HG02798 (cell line): ENCODE results near the gene MBLAC1.

Experiments
- ATAC-seq: cut with Tn5 transposase; IDR thresholded peaks from one replicate; pipeline ENCODE4 v1.9.1; 2021; ENCODE audit warnings: mild to moderate bottlenecking; ENCODE audit not compliant: unreplicated experiment, poor library complexity

MBLAC1 gene

DNA sequence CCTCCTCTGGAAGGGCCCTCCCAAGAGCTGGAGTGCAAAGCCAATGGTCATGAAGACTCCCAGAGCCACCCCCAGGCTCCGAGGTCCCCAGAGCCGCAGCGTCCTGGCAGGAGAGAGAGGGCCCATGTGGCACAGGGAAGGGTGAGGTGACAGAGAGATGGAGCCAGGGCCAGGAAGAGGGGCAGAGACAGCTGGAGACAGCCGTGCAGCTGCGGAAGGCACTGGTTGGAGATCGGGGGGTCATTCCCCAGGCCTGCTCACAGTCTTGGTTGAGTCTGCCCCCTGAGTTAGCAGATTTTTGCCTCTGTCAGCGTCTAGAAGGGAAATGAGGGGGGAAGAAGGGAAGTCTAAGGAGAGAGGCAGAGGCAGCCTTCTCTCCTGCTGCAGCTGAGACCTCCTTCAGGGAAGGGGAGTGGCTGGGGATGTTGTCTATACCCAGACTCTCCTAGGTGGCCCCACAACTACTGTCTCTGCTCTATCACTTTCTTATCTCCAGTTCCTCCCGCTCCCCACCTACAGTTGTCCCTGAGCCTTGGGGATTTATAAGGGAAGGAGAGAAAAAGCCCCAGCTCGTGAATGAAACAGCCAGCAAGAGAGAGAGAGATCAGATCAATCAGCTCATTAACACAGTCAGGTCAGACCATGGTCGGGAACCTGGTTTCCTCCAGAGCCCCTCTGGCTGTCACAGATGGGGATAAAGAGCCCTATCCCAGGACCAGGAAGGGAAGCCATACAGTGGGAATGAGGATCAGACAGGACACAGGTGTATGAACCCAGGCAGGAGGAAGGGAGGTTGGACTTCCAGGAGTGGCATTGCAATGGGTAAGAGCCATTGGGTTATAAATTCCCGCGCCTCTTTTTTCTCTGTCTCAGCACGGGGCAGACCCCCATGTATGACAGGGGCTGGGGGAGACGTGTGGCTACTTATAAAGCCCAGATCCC, 40.5 kb downstream of the MBLAC1 start:
- ATAC-seq = no peak

DNA sequence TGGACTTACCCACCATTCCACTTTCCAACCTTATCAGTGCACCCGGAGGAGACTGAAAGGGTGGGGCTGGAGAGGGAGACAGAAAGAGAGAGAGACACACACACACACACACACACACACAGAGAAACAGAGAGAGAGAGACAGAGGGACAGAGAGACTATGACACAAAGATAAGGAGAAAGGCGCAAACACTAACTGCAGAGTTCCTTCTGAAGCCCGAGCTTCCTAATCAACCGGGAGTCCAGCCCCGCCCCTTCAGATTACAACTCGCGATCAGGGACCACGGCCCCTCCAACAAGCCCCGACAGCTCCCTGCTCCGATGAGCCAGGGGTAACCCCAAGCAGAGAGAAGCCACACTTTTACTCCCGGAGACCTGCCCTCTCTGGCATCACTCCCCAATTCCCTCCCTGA, 41.2 kb downstream of the MBLAC1 start:
- ATAC-seq = no peak

DNA sequence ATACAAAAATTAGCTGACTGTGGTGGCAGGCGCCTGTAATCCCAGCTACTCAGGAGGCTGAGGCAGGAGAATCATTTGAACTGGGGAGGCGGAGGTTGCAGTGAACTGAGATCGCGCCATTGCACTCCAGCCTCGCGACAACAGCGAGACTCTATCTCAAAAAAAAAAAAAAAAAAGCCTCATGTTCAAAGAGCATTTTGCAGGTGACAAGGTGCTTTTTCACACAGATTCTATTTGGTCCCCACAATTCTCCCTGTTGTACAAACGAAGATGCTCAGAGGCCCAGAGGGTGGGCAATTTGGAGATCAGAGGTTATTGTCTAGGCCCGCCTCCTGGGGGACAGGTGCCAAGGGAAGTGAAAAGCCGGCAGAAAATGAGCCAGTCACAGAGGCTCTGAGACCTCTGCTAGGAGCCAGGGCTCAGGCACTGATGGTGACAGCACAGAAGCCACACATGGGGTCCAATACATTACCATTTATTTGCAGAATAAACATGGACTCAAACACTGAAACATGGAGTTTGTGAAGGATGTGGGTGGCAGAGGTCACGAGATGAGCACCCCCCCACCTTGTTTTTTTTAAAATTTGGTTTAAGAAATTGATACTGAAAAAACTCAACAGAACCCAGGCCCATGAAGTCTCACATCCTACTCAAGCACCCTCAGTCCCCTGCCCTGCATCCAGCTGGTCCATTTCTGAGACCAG, 42.5 kb downstream of the MBLAC1 start:
- no peak for ATAC-seq

DNA sequence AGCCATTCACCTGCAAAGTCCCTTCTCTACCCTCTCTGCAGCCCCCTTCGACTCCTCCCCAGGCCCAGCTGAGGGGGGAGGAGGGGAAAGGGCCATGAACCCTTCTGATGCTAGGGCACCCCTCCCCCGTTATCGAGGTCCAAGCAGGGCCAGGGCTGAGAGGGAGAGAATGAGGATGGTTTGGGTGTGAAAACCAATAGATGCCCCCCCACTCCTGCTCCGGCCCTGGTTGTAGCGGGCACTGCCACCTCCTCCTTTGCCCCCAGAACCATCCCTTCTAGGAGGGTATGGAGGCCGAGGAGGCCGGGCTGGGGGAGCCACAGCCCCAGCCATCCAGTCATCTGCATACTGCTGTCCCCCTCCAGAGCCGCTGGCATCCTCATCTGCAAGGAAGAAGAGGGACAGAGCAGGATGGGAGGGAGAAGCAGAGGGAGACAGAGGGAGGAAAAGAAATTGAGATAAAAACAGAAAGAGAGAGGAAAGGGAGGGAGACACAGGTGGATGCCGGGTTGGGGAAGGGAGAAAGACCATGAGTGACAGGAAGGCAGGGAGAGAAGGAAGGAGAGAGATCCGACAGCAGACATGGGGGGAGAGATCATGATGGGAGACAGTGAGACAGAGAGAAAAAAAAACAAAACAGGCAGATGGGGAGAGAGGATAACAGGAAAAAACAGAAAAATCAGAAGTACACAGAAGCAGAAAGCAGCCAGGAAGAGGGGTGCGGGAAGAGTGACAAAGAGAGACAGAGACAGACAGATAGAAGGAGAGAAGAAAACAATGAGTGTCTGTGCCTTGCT, 43.5 kb downstream of the MBLAC1 start:
- ATAC-seq = no peak

DNA sequence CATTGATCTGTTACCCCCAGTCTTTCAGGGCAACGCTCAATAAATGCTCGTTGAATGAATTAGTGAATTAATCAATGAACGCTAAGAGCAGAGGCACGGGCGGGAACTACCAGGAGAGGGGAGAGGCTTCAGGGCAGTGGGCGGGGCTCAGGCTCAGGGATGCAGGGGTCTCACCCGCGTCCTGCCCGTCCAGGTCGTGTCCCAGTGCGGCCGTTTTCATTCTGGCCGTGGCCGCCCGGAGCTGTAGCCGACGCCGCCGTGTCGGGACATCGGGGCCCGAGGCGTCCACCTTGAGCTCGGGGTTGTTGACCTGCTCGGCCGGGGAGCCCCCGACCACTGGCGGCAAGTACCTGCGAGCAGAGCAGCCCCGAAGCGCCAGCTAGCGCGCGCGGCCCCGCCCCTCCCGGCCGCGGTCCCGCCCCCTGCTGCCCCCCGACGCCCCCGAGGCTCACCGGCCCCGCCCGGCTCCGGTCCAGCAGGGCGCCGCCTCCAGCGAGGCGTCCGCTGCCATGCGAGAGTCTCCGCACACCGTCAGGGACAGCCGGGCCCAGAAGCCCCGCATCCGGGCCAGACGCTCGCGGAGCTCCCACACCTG, 44.4 kb downstream of the MBLAC1 start:
- no peak for ATAC-seq

DNA sequence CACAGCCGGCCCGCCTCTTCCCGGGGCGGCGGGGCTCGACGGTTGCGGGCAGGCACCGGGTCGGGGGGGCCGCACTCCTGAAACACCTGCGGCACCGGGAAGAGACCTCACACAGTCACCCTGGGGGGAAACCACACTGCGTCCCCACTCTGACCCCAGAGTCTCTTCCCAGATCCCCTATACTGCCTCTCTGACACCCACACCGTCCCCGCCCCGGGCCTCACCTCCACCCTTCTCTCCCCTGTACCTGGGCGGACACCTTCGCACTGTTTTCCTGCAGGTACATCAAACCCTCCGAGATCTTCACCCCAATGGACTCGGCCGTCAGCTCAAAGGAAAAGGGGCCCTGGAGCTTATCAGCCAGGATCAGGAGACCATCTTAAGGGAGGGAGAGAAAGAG, 45.1 kb downstream of the MBLAC1 start:
- ATAC-seq = no peak

DNA sequence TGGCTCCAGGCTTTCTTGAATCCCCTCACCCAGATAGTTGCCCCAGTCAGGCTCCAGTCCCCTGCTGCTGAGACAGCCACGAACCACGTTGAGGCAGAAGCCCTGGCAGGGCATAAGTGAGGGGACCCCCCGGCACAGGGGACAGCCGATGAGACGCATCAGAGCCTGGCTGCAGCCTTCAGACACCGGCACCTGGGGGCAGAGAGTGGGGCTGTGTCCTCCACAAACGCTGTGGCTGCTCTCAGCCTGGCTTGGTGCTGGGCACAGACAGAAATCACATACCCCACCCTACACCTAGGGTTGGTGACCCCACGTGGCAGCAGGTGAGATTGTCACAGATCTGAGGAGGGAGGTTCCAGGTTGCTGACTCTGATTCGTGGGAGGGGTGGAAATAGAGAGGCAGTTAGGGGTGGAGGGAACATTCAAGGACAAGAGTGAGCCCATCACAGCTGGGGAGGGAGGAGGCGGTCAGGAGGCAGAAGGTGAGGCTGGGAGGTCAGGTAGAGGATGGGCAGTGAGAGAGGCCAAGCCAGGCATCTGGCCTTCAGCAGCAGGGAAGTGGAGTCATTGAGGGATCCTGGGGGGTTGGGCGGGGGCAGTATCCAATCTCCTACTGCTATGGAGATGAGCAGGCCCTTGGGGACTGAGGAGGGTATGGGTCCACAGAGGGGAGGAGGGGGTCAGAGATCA, 47.2 kb downstream of the MBLAC1 start:
- no peak for ATAC-seq

DNA sequence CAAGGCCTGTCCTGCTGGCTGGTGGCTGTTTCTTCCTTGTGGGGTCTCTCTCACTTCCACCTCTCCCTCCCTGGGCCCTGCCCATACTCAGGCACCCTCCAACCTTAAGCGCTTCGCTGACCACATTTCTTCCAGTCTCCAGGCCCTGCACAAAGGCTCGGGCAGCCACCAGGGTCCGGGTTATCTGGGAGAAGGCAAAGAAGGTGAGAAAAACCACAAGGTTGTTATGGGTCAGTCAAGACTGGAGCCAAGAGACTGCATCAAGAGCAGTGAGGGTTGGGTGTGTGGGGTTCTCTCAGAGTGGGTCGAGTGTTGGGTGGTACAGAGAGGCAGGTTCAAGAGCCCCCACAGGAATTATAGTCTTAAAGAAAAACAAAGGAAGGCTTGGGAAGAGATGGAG, 47.8 kb downstream of the MBLAC1 start:
- no peak for ATAC-seq

DNA sequence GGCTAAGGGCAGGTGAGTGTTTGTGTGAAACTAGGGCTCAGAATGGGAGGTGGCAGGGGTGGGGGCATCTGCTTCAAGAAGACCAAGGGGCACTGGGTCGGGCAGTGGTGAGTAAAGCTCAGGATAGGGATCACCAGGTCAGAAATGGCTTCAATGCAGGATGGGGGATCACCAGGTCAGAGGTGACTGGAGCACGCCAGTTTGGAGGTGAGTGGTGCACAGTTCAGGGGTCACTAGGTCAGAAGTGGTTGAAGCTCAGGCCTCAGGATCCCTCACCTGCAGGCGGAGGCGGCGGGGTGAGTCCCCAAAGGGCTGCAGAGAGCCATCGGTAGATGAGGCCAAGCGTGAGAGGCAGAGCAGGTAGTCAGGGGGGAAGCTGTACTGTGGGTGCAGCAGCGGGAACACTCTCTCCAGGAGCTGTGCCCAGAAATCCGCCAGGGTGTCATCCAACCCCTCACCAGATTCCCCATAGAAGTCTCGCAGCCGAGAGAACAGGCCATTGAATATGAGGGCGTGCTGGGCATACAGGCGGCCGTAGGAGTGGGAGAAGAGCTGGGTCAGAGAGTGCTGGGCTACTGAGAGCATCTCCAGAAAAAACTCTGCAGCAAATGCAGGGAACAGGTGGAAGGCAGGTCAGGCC, 48.6 kb downstream of the MBLAC1 start:
- no peak for ATAC-seq

DNA sequence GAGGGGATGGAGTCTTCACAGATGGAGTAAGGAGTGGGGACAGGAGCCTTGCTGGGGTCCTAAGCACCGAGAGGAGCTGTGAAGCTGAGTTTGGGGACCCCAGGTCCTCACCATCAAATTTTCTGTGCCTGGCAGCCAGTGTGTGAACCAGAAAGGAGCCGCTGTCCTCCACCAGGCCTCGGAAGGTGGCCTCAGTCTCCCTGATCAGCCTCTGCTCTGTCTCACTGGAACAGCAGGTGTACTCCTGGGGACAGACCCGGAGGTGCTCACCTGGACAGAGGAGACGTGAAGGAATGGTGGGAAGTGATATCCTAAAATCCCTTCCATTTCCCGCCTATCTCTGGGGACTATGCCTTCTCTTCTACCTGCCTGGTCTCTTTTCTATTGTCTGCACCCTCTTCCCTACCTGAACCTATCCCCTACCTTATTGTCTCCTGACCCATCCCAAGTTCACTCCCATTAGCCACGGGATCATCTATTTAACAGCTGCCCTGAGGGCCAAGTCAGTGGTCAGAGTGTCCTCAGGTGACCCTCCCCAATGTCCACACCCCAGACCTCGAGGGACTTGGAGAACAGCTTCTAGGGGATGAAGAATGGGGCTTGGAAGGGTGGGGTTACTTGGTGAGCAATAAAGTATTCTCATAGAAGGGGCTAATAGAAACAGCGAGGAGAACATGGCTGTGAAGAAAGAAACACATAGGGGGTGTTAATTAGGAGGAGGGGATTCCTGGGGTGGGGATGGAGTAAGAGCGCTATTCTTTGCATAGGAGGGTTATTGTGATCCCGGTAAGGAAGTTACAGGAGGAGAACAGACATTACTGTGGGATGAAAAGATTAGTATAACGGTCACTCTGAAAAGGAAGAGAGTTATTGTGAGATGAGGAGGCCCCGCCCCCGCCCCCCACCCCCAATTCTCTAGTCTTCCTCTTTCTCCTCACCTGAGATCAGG, 49.6 kb downstream of the MBLAC1 start:
- ATAC-seq = no peak

DNA sequence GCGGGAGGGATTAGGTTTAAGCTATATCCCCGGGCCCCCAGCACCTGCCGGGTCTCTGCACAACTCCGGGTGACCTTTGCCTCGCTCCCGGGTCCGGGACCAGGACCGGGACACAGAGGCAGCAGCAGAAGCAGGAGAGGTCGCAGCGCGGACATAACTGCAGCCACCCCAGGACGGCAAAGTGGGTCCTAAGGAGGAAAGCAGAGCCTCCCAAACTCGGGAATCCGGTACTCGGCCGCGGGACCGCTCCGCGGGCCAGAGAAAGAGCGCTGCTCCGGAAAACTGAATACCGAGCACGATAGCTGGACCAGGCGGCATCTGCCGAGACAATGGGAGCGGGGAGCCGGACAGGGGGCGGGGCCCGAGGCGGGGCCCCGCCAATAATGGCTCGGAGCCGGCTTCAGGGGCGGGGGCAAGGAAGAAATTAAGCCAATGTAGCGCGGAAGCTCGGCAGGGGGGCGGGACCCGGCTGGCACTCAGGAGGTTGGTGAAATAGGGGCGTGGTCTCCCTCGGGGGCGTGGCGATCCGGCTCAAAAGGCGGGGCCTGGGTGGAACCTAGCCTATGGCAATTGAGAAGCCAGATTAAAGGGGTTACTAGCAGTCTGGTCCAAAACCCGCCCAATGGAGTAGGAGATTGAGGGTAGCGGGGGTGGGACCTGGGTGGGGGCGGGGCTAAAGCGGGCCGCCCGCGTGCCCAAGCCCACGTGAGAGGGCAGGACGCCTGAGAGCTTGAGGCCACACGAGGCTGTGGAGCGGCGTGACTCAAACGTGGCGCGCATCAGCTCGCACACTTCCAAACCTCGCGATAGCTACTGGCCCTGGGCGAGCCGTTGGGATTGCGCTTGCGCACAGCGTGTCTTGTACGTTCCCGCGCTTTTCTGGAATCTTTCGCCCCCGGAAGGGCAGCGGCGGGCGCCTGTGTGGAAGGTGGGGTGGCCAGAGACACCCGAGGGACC, 50.6 kb downstream of the MBLAC1 start, which contains the start of the genes GPC2 and STAG3:
Gene GPC2, minus strand, starts transcription at position 337 of the 957 bp plus-strand sequence. Its CDS starts 182 bp downstream, at position 155.
Gene STAG3, plus strand, starts transcription at position 874 of the 957 bp plus-strand sequence. CDS start 2,639 bp downstream, outside the sequence.
- peak; percentile 90 for ATAC-seq
